Transverse colon (tissue), 4 donors: ENCODE measurements around the gene CALM3. TPM values are rescaled to one million over a fixed set of nuclear protein-coding genes. Genes with fewer than 3 reads are reported as not detected.

ENCODE experiments used
- DNase-seq: peaks from one replicate; pipeline ENCODE4 v3.0.0-alpha.2; 2019
- H3K27ac ChIP-seq, 4 donors: fragments of 200-600 bp; sonication (generic); 2 replicates each; pipeline ENCODE4 v1.5.1; 2016 to 2018; ENCODE audit warnings: inconsistent platforms in 4 of 4
- H3K27me3 ChIP-seq: fragments of 200-600 bp; sonication (generic); 2 replicates; pipeline ENCODE4 v1.5.1; 2017; ENCODE audit warnings: inconsistent platforms
- H3K36me3 ChIP-seq, 4 donors: fragments of 200-600 bp; sonication (generic); 2 replicates each; pipeline ENCODE4 v1.5.1; 2017 to 2019; ENCODE audit warnings: inconsistent platforms in 4 of 4
- H3K4me1 ChIP-seq, 4 donors: fragments of 200-600 bp; sonication (generic); 2 replicates each; pipeline ENCODE4 v1.5.1; 2017 to 2020; ENCODE audit warnings: inconsistent platforms in 4 of 4
- H3K4me3 ChIP-seq, 4 donors: fragments of 200-600 bp; sonication (generic); 1 replicate in 1 of 4; 2 replicates in 3 of 4; pipeline versions ENCODE4 v1.5.1 to v1.6.1; 2017 to 2019; ENCODE audit warnings: inconsistent platforms in 4 of 4
- H3K9me3 ChIP-seq, 2 donors: fragments of 200-600 bp; sonication (generic); 2 replicates each; pipeline ENCODE4 v1.5.1; 2017 to 2019; ENCODE audit warnings: inconsistent platforms in 2 of 2
- CTCF ChIP-seq, 5 experiments: fragments of 200-600 bp in 3 of 5; fragments of 450-650 bp in 2 of 5; sonication (generic) in 3 of 5; IDR thresholded peaks; 1 replicate in 2 of 5; 2 replicates in 3 of 5; pipeline ENCODE4 v1.5.1; 2016 to 2017; ENCODE audit warnings: antibody characterized with exemption in 5 of 5, inconsistent platforms in 3 of 5, mild to moderate bottlenecking in 2 of 5, moderate library complexity in 1 of 5
- EP300 ChIP-seq: sonication (generic); formaldehyde crosslinking; IDR thresholded peaks from one replicate; pipeline ENCODE4 v1.6.1; 2017; ENCODE audit warnings: antibody characterized with exemption, low read depth
- POLR2A ChIP-seq: fragments of 450-650 bp; IDR thresholded peaks from one replicate; pipeline ENCODE4 v1.6.1; 2016; ENCODE audit warnings: antibody characterized with exemption, mild to moderate bottlenecking, moderate library complexity
- POLR2AphosphoS5 ChIP-seq, 3 donors: sonication (generic); formaldehyde crosslinking; IDR thresholded peaks; one replicate each; pipeline ENCODE4 v1.6.1; 2016; ENCODE audit warnings: antibody characterized with exemption in 3 of 3
- WGBS, 2 donors: methylation state at CpG; one replicate each; pipeline ENCODE4 v1.1.5; 2018; ENCODE audit warnings: low coverage in 1 of 2; 5-methylcytosine and 5-hydroxymethylcytosine counted together
- in situ Hi-C, 4 donors: fragments of 200-750 bp; cut with MboI; loops; one replicate each; pipeline versions ENCODE4 v1.15.0 to v1.15.1; 2017; ENCODE audit warnings: low sequenced_read_pairs in 3 of 4, low pct_ligation_motif_present in 1 of 4, low pct_unique_long_range_greater_than_20kb in 1 of 4
- intact Hi-C: fragments of 100-400 bp; cut with DNase I; formaldehyde crosslinking; loops from one replicate; pipeline ENCODE4 v1.15.1; 2023; ENCODE audit warnings: low total_unique reads
- total RNA-seq, 4 donors: library from RNA; depleted of rRNA; stranded (reverse); fragments of >200 nt; gene quantifications; one replicate each; pipeline ENCODE4 v1.1.0, GENCODE V29; 2016

CALM3 gene
- total RNA-seq, 4 donors from 2014 or later: 160 to 923 (median 194) TPM

DNA sequence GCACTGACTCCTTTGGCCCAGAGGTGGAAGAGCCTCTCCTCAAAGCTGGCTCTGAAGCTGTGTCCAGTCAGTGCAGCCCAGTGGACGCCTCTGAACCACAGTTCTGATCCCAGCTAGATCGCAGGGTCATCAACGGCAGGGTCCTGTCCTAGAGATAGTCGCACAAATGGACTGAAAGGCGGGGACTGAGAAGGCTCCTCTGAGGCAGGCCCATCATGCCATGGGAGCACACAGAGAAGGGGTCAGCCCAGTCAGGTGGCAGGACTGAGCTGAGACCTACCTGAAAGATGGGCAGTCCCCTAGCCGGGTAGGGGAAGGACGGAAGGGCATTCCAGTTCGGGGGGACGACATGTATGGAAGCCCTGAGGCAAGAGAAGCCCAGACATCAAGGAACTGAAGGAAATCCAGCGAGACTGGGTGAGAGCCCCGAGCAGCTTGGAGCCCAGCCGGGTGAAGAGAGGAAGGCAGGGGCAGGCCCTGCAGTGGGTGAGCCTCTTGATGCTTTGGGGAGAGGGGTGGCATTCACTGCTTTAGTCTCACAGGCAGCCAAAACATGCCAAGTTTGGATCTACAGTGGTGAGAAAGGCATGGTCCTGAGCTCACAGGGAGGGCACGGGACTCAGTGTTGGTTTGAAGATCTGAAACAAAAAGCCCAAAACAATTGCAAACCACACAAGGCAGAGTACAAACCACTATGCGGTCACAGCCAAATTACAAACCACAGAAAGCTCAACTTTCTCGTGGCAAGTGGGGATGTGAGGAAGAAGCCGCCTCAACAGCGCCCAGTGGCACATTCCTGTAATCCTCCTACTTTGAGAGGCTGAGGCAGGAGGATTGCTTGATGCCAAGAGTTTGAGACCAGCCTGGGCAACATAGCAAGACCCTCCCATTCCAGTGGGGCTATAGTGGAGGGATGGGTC, 10.0 kb downstream of the CALM3 start:
- intact Hi-C loops: no loop called here

GRCh38 chr19:46611776-46612175, 10.6 kb downstream of the CALM3 start:
- in situ Hi-C loops (loop anchor here in 1 of 4 donors (5.0 kb wide), 1 partner anchor 51 kb away; the partner anchor contains the start of gene DACT3), intact Hi-C loops (no loop called here)
- 56% methylated on average over 6 of the region's 6 CpGs; no CpG with 5 or more reads in 1 of the 2 donors for WGBS, 2 donors
- H3K9me3 ChIP-seq: no peaks in the 10 kb centered on the region
- H3K27me3 ChIP-seq: no peaks in the 10 kb centered on the region
- H3K4me1 ChIP-seq: peaks cover 0 to 23% (median 4%) of the 10 kb centered on the region in 4 donors
- no peak overlapping the region for H3K27ac ChIP-seq
- DNase-seq: no peak
- TF ChIP-seq POLR2A (no peak), POLR2AphosphoS5 (IDR thresholded peaks at IDR 0.05) (no peak), EP300 (no peak), CTCF (IDR thresholded peaks at IDR 0.05) (no peak)
- H3K36me3 ChIP-seq: peaks cover 0 to 32% (median 13%) of the 10 kb centered on the region in 4 donors
- no peak overlapping the region for H3K4me3 ChIP-seq

More for the DNA sequence above, 10.0 kb downstream of the CALM3 start:
- H3K27me3 ChIP-seq: no peaks in the 10 kb centered on the region
- TF ChIP-seq POLR2AphosphoS5 (IDR thresholded peaks at IDR 0.05) (no peak), CTCF (IDR thresholded peaks at IDR 0.05) (no peak), EP300 (no peak), POLR2A (no peak)
- peaks cover 0 to 19% (median 4%) of the 10 kb centered on the region in 4 donors for H3K4me1 ChIP-seq
- H3K36me3 ChIP-seq: peaks cover 0 to 39% (median 13%) of the 10 kb centered on the region in 4 donors
- 69 to 75% methylated on average over 7 to 17 of the region's 17 CpGs for WGBS, 2 donors
- H3K9me3 ChIP-seq: no peaks in the 10 kb centered on the region
- no peak overlapping the region for H3K27ac ChIP-seq
- no peak overlapping the region for H3K4me3 ChIP-seq
- in situ Hi-C loops: loop anchor here in 1 of 4 donors (5.0 kb wide), 1 partner anchor 51 kb away; the partner anchor contains the start of gene DACT3
- peak; percentile 15 for DNase-seq

- H3K27ac ChIP-seq: no peak overlapping the region
- no peaks in the 10 kb centered on the region for H3K9me3 ChIP-seq
- peaks cover 0 to 15% (median 7%) of the 10 kb centered on the region in 4 donors for H3K36me3 ChIP-seq
- H3K4me3 ChIP-seq: no peak overlapping the region
- peaks cover 0 to 36% (median 4%) of the 10 kb centered on the region in 4 donors for H3K4me1 ChIP-seq
- intact Hi-C loops: no loop called here
- no peak for DNase-seq
- H3K27me3 ChIP-seq: no peaks in the 10 kb centered on the region
- in situ Hi-C loops: loop anchor here in 1 of 4 donors (5.0 kb wide), 1 partner anchor 49 kb away; the partner anchor contains the start of gene DACT3
- TF ChIP-seq EP300 (no peak), POLR2AphosphoS5 (IDR thresholded peaks at IDR 0.05) (no peak), CTCF (IDR thresholded peaks at IDR 0.05) (no peak), POLR2A (no peak)
- WGBS, 2 donors: 80 to 84% methylated on average over 12 to 22 of the region's 22 CpGs
Measured at GRCh38 chr19:46613525-46613924, 12.4 kb downstream of the CALM3 start.

DNA sequence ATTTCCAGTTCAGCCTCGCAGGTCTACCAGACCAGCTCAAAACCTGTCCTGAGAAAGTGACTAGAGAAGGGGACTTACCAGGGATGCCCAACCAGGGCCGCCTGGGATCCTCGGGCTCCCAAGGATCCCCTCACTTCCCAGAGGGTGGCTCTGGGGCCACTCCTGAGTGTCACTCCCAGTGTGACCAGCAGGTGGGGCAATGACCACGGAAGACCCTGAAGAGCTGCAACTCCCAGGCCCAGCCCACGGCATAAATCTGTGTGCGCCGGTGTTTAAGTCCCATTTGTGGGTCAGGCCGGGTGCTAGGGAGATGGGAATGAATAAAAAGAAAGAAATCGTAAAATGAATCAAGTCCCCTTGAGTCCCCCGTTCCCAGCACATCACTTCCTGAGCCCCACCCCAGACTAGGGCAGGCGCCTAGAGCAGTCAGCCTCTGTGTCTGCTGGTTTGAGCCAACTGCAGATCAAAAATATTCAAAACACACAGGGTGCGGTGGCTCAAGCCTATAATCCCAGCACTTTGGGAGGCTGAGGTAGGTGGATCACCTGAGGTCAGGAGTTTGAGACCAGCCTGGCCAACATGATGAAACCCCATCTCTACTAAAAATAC, 13.1 kb downstream of the CALM3 start:
- in situ Hi-C loops (loop anchor here in 1 of 4 donors (5.0 kb wide), 1 partner anchor 48 kb away; the partner anchor contains the start of gene DACT3), intact Hi-C loops (loop anchor here (2.0 kb wide), 1 partner anchor 49 kb away; no protein-coding TSS in a partner anchor)
- TF ChIP-seq POLR2AphosphoS5 (IDR thresholded peaks at IDR 0.05) (no peak), EP300 (no peak), CTCF (IDR thresholded peaks at IDR 0.05) (peak; percentile 86 to 91 (median 89))
- 0 to 8% methylated on average over 1 to 12 of the region's 12 CpGs for WGBS, 2 donors
- Histone ChIP-seq H3K9me3 (no peaks in the 10 kb centered on the region), H3K4me3 (no peak overlapping the region), H3K36me3 (peaks cover 0 to 8% (median 3%) of the 10 kb centered on the region in 4 donors), H3K27me3 (no peaks in the 10 kb centered on the region), H3K27ac (no peak overlapping the region), H3K4me1 (peaks cover 0 to 42% (median 4%) of the 10 kb centered on the region in 4 donors)
- DNase-seq: peak; percentile 88
